ENCODE results near the gene POLA2. TPM values are rescaled to one million over a fixed set of nuclear protein-coding genes. Genes with fewer than 3 reads are reported as not detected.

POLA2 gene
- total RNA-seq, 1 experiment from 2014 or later = 39.0 TPM

- POLR2A ChIA-PET = no interaction called here
- Histone ChIP-seq H3K4me3 (ENCODE audit: low read depth in 2 of 2, low read length in 2 of 2) (no peak overlapping the region), H3K4me1 (ENCODE audit: control insufficient read depth, insufficient read depth, low read length) (peaks cover 8% of the 10 kb centered on the region; the same call in 1 of the 2 replicates), H3K36me3 (ENCODE audit: control insufficient read depth, insufficient read depth, low read length) (peaks cover 6% of the 10 kb centered on the region), H3K27me3 (ENCODE audit: control insufficient read depth, insufficient read depth, low read length) (no peaks in the 10 kb centered on the region), H3K9me3 (ENCODE audit: control insufficient read depth, insufficient read depth, low read depth, low read length) (no peaks in the 10 kb centered on the region), H3K27ac (ENCODE audit: low read length) (no peak overlapping the region)
- DNase-seq (ENCODE audit: low read depth, low spot score) (no peak), ATAC-seq (peak; percentile 47)
- CTCF ChIA-PET = no interaction called here
- intact Hi-C loops (cut with micrococcal nuclease; ENCODE audit: unreplicated experiment) (no loop called here), in situ Hi-C loops (cut with HindIII; ENCODE audit: low pct_unique_long_range_greater_than_20kb, low sequenced_read_pairs) (no loop called here)
- BruUV-seq (replicated peaks) = no TSS peak
- TF ChIP-seq, protein P1, sequence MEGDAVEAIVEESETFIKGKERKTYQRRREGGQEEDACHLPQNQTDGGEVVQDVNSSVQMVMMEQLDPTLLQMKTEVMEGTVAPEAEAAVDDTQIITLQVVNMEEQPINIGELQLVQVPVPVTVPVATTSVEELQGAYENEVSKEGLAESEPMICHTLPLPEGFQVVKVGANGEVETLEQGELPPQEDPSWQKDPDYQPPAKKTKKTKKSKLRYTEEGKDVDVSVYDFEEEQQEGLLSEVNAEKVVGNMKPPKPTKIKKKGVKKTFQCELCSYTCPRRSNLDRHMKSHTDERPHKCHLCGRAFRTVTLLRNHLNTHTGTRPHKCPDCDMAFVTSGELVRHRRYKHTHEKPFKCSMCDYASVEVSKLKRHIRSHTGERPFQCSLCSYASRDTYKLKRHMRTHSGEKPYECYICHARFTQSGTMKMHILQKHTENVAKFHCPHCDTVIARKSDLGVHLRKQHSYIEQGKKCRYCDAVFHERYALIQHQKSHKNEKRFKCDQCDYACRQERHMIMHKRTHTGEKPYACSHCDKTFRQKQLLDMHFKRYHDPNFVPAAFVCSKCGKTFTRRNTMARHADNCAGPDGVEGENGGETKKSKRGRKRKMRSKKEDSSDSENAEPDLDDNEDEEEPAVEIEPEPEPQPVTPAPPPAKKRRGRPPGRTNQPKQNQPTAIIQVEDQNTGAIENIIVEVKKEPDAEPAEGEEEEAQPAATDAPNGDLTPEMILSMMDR (IDR thresholded peaks at IDR 0.05) = no peak
- TF ChIP-seq, protein P2, sequence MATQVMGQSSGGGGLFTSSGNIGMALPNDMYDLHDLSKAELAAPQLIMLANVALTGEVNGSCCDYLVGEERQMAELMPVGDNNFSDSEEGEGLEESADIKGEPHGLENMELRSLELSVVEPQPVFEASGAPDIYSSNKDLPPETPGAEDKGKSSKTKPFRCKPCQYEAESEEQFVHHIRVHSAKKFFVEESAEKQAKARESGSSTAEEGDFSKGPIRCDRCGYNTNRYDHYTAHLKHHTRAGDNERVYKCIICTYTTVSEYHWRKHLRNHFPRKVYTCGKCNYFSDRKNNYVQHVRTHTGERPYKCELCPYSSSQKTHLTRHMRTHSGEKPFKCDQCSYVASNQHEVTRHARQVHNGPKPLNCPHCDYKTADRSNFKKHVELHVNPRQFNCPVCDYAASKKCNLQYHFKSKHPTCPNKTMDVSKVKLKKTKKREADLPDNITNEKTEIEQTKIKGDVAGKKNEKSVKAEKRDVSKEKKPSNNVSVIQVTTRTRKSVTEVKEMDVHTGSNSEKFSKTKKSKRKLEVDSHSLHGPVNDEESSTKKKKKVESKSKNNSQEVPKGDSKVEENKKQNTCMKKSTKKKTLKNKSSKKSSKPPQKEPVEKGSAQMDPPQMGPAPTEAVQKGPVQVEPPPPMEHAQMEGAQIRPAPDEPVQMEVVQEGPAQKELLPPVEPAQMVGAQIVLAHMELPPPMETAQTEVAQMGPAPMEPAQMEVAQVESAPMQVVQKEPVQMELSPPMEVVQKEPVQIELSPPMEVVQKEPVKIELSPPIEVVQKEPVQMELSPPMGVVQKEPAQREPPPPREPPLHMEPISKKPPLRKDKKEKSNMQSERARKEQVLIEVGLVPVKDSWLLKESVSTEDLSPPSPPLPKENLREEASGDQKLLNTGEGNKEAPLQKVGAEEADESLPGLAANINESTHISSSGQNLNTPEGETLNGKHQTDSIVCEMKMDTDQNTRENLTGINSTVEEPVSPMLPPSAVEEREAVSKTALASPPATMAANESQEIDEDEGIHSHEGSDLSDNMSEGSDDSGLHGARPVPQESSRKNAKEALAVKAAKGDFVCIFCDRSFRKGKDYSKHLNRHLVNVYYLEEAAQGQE (IDR thresholded peaks at IDR 0.05; ENCODE audit: insufficient read depth in 1 of 2, low read depth in 2 of 2, low read length in 1 of 2) = no peak
- TF ChIP-seq POLR2AphosphoS5 (IDR thresholded peaks at IDR 0.05; ENCODE audit: low read depth, low read length) (no peak), TCF7L2 (IDR thresholded peaks at IDR 0.05; ENCODE audit: low read depth, low read length) (no peak), SIN3A (IDR thresholded peaks at IDR 0.05; ENCODE audit: borderline replicate concordance, insufficient read depth, low read depth, low read length) (no peak)
Observed at GRCh38 chr11:65213322-65214211, 48.2 kb upstream of the POLA2 start.

GRCh38 chr11:65214212-65214845 lies 47.4 kb upstream of the POLA2 start:
- no TSS peak for BruUV-seq (replicated peaks)
- ChIA-PET CTCF (no interaction called here), POLR2A (no interaction called here)
- ATAC-seq (no peak), DNase-seq (ENCODE audit: low read depth, low spot score) (no peak)
- no peak overlapping the region for H3K27ac ChIP-seq (ENCODE audit: low read length)
- no peak overlapping the region for H3K4me3 ChIP-seq (ENCODE audit: low read depth in 2 of 2, low read length in 2 of 2)
- peaks cover 8% of the 10 kb centered on the region; the same call in 1 of the 2 replicates for H3K4me1 ChIP-seq (ENCODE audit: control insufficient read depth, insufficient read depth, low read length)
- TF ChIP-seq SIN3A (IDR thresholded peaks at IDR 0.05; ENCODE audit: borderline replicate concordance, insufficient read depth, low read depth, low read length) (no peak), POLR2AphosphoS5 (IDR thresholded peaks at IDR 0.05; ENCODE audit: low read depth, low read length) (peak; percentile 2; the same call in 1 of the 2 replicates)
- TF ChIP-seq, protein P1 (IDR thresholded peaks at IDR 0.05) = no peak
- TF ChIP-seq, protein P2 (IDR thresholded peaks at IDR 0.05; ENCODE audit: insufficient read depth in 1 of 2, low read depth in 2 of 2, low read length in 1 of 2) = no peak
- no peaks in the 10 kb centered on the region for H3K9me3 ChIP-seq (ENCODE audit: control insufficient read depth, insufficient read depth, low read depth, low read length)
- intact Hi-C loops (cut with micrococcal nuclease; ENCODE audit: unreplicated experiment) (no loop called here), in situ Hi-C loops (cut with HindIII; ENCODE audit: low pct_unique_long_range_greater_than_20kb, low sequenced_read_pairs) (no loop called here)
- H3K36me3 ChIP-seq (ENCODE audit: control insufficient read depth, insufficient read depth, low read length) = peaks cover 3% of the 10 kb centered on the region; the same call in 1 of the 2 replicates
- H3K27me3 ChIP-seq (ENCODE audit: control insufficient read depth, insufficient read depth, low read length) = no peaks in the 10 kb centered on the region

Measured in Panc1 (cell line).